ENCODE results near the gene NOS2. TPM values are rescaled to one million over a fixed set of nuclear protein-coding genes. Genes with fewer than 3 reads are reported as not detected.
"Not testable (repeated sequence)": the region's sequence is repeated elsewhere in the genome, so short reads cannot be mapped to it uniquely, and the experiment has no call there.

NOS2 gene
- total RNA-seq, 1 donor from 2014 or later = not detected

GRCh38 chr17:27741971-27742575 lies 58.3 kb downstream of the NOS2 start:
- H3K36me3 Mint-ChIP-seq (ENCODE audit: low read depth) = no peaks in the 10 kb centered on the region
- no peaks in the 10 kb centered on the region for H3K9me3 Mint-ChIP-seq (ENCODE audit: low read depth)
- H3K27me3 Mint-ChIP-seq (ENCODE audit: low read depth) = peaks cover 9% of the 10 kb centered on the region
- no peak for DNase-seq (ENCODE audit: low spot score)
- no peak for TF ChIP-seq CTCF (IDR thresholded peaks at IDR 0.05)
- H3K27ac Mint-ChIP-seq (ENCODE audit: unreplicated experiment) = no peak overlapping the region
- H3K4me3 Mint-ChIP-seq (ENCODE audit: unreplicated experiment) = no peak overlapping the region
- no peaks in the 10 kb centered on the region for H3K4me1 Mint-ChIP-seq (ENCODE audit: low read depth)

- no peak overlapping the region for H3K4me3 Mint-ChIP-seq (ENCODE audit: unreplicated experiment)
- H3K9me3 Mint-ChIP-seq (ENCODE audit: low read depth) = no peaks in the 10 kb centered on the region
- TF ChIP-seq CTCF (IDR thresholded peaks at IDR 0.05) = no peak
- H3K36me3 Mint-ChIP-seq (ENCODE audit: low read depth) = no peaks in the 10 kb centered on the region
- peaks cover 9% of the 10 kb centered on the region for H3K27me3 Mint-ChIP-seq (ENCODE audit: low read depth)
- no peaks in the 10 kb centered on the region for H3K4me1 Mint-ChIP-seq (ENCODE audit: low read depth)
- H3K27ac Mint-ChIP-seq (ENCODE audit: unreplicated experiment) = no peak overlapping the region
- no peak for DNase-seq (ENCODE audit: low spot score)
Measured at GRCh38 chr17:27741361-27741861, 58.9 kb downstream of the NOS2 start.

GRCh38 chr17:27740541-27740940 lies 59.8 kb downstream of the NOS2 start:
- not testable (repeated sequence) for H3K4me1 Mint-ChIP-seq (ENCODE audit: low read depth); H3K9me3 Mint-ChIP-seq (ENCODE audit: low read depth); H3K27ac Mint-ChIP-seq (ENCODE audit: unreplicated experiment); H3K4me3 Mint-ChIP-seq (ENCODE audit: unreplicated experiment); DNase-seq (ENCODE audit: low spot score); H3K36me3 Mint-ChIP-seq (ENCODE audit: low read depth)
- H3K27me3 Mint-ChIP-seq (ENCODE audit: low read depth) = peaks cover 13% of the 10 kb centered on the region

GRCh38 chr17:27733773-27734172 lies 66.6 kb downstream of the NOS2 start:
- no peak for DNase-seq (ENCODE audit: low spot score)
- Mint-ChIP-seq H3K4me3 (ENCODE audit: unreplicated experiment) (no peak overlapping the region), H3K27me3 (ENCODE audit: low read depth) (peaks cover 34% of the 10 kb centered on the region), H3K36me3 (ENCODE audit: low read depth) (no peaks in the 10 kb centered on the region), H3K4me1 (ENCODE audit: low read depth) (no peaks in the 10 kb centered on the region), H3K9me3 (ENCODE audit: low read depth) (no peaks in the 10 kb centered on the region), H3K27ac (ENCODE audit: unreplicated experiment) (no peak overlapping the region)
- TF ChIP-seq CTCF (IDR thresholded peaks at IDR 0.05) = no peak

- not testable (repeated sequence) for H3K36me3 Mint-ChIP-seq (ENCODE audit: low read depth); H3K4me1 Mint-ChIP-seq (ENCODE audit: low read depth); H3K9me3 Mint-ChIP-seq (ENCODE audit: low read depth); H3K4me3 Mint-ChIP-seq (ENCODE audit: unreplicated experiment); DNase-seq (ENCODE audit: low spot score); H3K27ac Mint-ChIP-seq (ENCODE audit: unreplicated experiment)
- peaks cover 29% of the 10 kb centered on the region for H3K27me3 Mint-ChIP-seq (ENCODE audit: low read depth)
Measured at GRCh38 chr17:27732746-27733145, 67.6 kb downstream of the NOS2 start.

- H3K27ac Mint-ChIP-seq (ENCODE audit: unreplicated experiment); H3K36me3 Mint-ChIP-seq (ENCODE audit: low read depth); H3K4me3 Mint-ChIP-seq (ENCODE audit: unreplicated experiment); H3K9me3 Mint-ChIP-seq (ENCODE audit: low read depth); DNase-seq (ENCODE audit: low spot score); H3K4me1 Mint-ChIP-seq (ENCODE audit: low read depth): not testable (repeated sequence)
- peaks cover 25% of the 10 kb centered on the region for H3K27me3 Mint-ChIP-seq (ENCODE audit: low read depth)
Measured at GRCh38 chr17:27725982-27726381, 74.3 kb downstream of the NOS2 start.

GRCh38 chr17:27721797-27722196 lies 78.5 kb downstream of the NOS2 start:
- Mint-ChIP-seq H3K36me3 (ENCODE audit: low read depth) (no peaks in the 10 kb centered on the region), H3K4me3 (ENCODE audit: unreplicated experiment) (no peak overlapping the region)

More at GRCh38 chr17:27721797-27722196, 78.5 kb downstream of the NOS2 start:
- DNase-seq (ENCODE audit: low spot score) = no peak
- Mint-ChIP-seq H3K9me3 (ENCODE audit: low read depth) (peaks cover 2% of the 10 kb centered on the region), H3K4me1 (ENCODE audit: low read depth) (no peaks in the 10 kb centered on the region), H3K27ac (ENCODE audit: unreplicated experiment) (no peak overlapping the region), H3K27me3 (ENCODE audit: low read depth) (peaks cover 30% of the 10 kb centered on the region)
- TF ChIP-seq CTCF (IDR thresholded peaks at IDR 0.05) = no peak
